Measurements from ENCODE around the gene TRIM59. TPM values are rescaled to one million over a fixed set of nuclear protein-coding genes. Genes with fewer than 3 reads are reported as not detected.

Gene TRIM59
- total and polyA plus RNA-seq, 10 donors: 3.3 to 21.4 (median 11.9) TPM

GRCh38 chr3:160447544-160447943, 2.0 kb downstream of the TRIM59 start:
- H3K36me3 ChIP-seq: peaks cover 0 to 26% (median 0%) of the 10 kb centered on the region in 6 donors
- H3K4me3 ChIP-seq: no peak overlapping the region
- no peak for TF ChIP-seq POLR2A (IDR thresholded peaks at IDR 0.05)
- TF ChIP-seq CTCF (IDR thresholded peaks at IDR 0.05 in 8 of 11, conservative IDR thresholded peaks at IDR 0.05 in 3 of 11): no peak
- TF ChIP-seq POLR2AphosphoS5 (IDR thresholded peaks at IDR 0.05): no peak
- no peaks in the 10 kb centered on the region for H3K9me3 ChIP-seq
- no peak overlapping the region for H3K27ac ChIP-seq
- peaks cover 0 to 42% (median 26%) of the 10 kb centered on the region in 6 donors for H3K4me1 ChIP-seq
- intact Hi-C loops (cut with DNase I; ENCODE audit: low total_unique reads): no loop called here
- 53 to 79% (median 63%) methylated on average over 3 of the region's 3 CpGs for WGBS, 5 donors
- no peak for DNase-seq
- peaks cover 0 to 7% (median 0%) of the 10 kb centered on the region in 7 donors for H3K27me3 ChIP-seq (replicated peaks in 1 of 7)

GRCh38 chr3:160446522-160447056, 3.0 kb downstream of the TRIM59 start:
- H3K36me3 ChIP-seq: peaks cover 0 to 26% (median 0%) of the 10 kb centered on the region in 6 donors
- H3K27me3 ChIP-seq (replicated peaks in 1 of 7): peaks cover 0 to 7% (median 0%) of the 10 kb centered on the region in 7 donors
- H3K4me1 ChIP-seq: peaks cover 0 to 42% (median 26%) of the 10 kb centered on the region in 6 donors
- 94 to 98% (median 96%) methylated on average over 13 of the region's 13 CpGs for WGBS, 5 donors
- H3K4me3 ChIP-seq: no peak overlapping the region
- intact Hi-C loops (cut with DNase I; ENCODE audit: low total_unique reads): no loop called here
- no peaks in the 10 kb centered on the region for H3K9me3 ChIP-seq
- no peak overlapping the region for H3K27ac ChIP-seq
- TF ChIP-seq CTCF (IDR thresholded peaks at IDR 0.05 in 8 of 11, conservative IDR thresholded peaks at IDR 0.05 in 3 of 11) (no peak), POLR2A (IDR thresholded peaks at IDR 0.05) (no peak), POLR2AphosphoS5 (IDR thresholded peaks at IDR 0.05) (no peak)
- DNase-seq: no peak

GRCh38 chr3:160445854-160446253, 3.7 kb downstream of the TRIM59 start:
- peaks cover 0 to 26% (median 0%) of the 10 kb centered on the region in 6 donors for H3K36me3 ChIP-seq
- no peaks in the 10 kb centered on the region for H3K9me3 ChIP-seq
- no peak for DNase-seq
- whole genome bisulfite sequencing, 5 donors: 83 to 100% (median 96%) methylated on average over 1 of the region's 1 CpG
- H3K4me3 ChIP-seq: no peak overlapping the region
- H3K27ac ChIP-seq: no peak overlapping the region
- no peak for TF ChIP-seq POLR2A (IDR thresholded peaks at IDR 0.05)
- TF ChIP-seq POLR2AphosphoS5 (IDR thresholded peaks at IDR 0.05): no peak
- no peak for TF ChIP-seq CTCF (IDR thresholded peaks at IDR 0.05 in 8 of 11, conservative IDR thresholded peaks at IDR 0.05 in 3 of 11)
- H3K4me1 ChIP-seq: peaks cover 0 to 42% (median 26%) of the 10 kb centered on the region in 6 donors
- intact Hi-C loops (cut with DNase I; ENCODE audit: low total_unique reads): no loop called here
- H3K27me3 ChIP-seq (replicated peaks in 1 of 7): peaks cover 0 to 7% (median 0%) of the 10 kb centered on the region in 7 donors

GRCh38 chr3:160444411-160444810, 5.2 kb downstream of the TRIM59 start:
- peaks cover 0 to 37% (median 0%) of the 10 kb centered on the region in 6 donors for H3K36me3 ChIP-seq
- no peak overlapping the region for H3K27ac ChIP-seq
- H3K4me3 ChIP-seq: no peak overlapping the region
- H3K27me3 ChIP-seq (replicated peaks in 1 of 7): no peaks in the 10 kb centered on the region
- intact Hi-C loops (cut with DNase I; ENCODE audit: low total_unique reads): no loop called here
- no peaks in the 10 kb centered on the region for H3K9me3 ChIP-seq
- TF ChIP-seq CTCF (IDR thresholded peaks at IDR 0.05 in 8 of 11, conservative IDR thresholded peaks at IDR 0.05 in 3 of 11): no peak
- no peak for TF ChIP-seq POLR2A (IDR thresholded peaks at IDR 0.05)
- no peak for TF ChIP-seq POLR2AphosphoS5 (IDR thresholded peaks at IDR 0.05)
- H3K4me1 ChIP-seq: peaks cover 0 to 35% (median 19%) of the 10 kb centered on the region in 6 donors
- 87 to 91% (median 89%) methylated on average over 1 of the region's 1 CpG for WGBS, 5 donors
- no peak for DNase-seq
